ENCODE data around the gene HOXB9.

The HOXB9 gene

DNA sequence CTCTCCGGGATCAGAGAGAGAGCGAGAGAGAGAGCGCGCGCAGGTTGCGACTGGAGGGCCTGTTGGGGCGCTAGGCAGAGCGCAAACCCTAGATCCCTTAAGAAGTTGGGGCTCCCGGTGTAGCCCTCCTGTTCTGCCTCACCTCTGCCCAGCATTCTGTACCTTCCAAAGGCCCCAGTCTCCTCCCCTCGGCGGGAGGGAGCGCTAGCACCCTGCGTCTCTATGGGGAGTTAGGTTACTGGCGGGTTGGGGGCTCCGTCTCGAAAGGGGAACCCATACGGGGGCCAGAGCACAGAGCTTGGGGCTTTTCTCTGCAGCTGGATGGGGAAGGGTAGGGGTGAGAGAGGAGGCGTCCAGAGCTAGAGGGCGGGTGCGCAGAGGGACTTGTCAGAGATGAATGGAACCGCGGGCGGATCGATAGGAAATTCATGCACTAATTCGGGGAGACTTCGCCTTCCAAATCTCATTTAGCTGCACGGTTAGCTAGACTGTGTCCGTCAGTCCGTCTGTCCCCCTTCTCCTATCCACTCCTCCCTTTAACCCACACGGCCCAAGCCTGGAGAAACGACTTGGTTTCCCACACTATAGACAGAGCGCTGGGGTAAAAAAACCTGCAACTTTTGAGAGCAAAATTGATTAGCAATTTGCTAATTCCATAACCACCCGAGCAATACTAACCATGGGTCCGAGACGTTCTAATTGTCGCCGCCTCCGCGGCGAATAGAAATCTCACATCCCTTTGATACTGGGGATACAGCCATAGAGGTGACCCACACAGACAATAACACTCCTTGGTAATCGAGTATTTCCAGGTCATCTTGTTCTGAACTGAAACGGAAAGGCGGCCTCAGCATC lies 47.3 kb downstream of the HOXB9 start:
- no peak for DNase-seq

- DNase-seq = no peak
Observed at GRCh38 chr17:48577946-48578615, 48.1 kb downstream of the HOXB9 start, which contains the start of gene HOXB4. Gene HOXB4 (minus strand): TSS chr17:48578350. CDS start chr17:48578319, 31 bp downstream.

- DNase-seq = no peak
Observed at GRCh38 chr17:48577330-48577945, 48.7 kb downstream of the HOXB9 start.

- DNase-seq = no peak
Observed at GRCh38 chr17:48576479-48577309, 49.5 kb downstream of the HOXB9 start.

GRCh38 chr17:48575673-48576478 lies 50.3 kb downstream of the HOXB9 start:
- DNase-seq = no peak

GRCh38 chr17:48575066-48575582 lies 51.0 kb downstream of the HOXB9 start:
- DNase-seq = no peak

- no peak for DNase-seq
Observed at GRCh38 chr17:48574505-48575065, 51.6 kb downstream of the HOXB9 start.

GRCh38 chr17:48571826-48572417 lies 54.2 kb downstream of the HOXB9 start:
- no peak for DNase-seq
